Sigmoid colon (tissue), 7 donors: ENCODE results near the gene PELI3. TPM values are rescaled to one million over a fixed set of nuclear protein-coding genes. Genes with fewer than 3 reads are reported as not detected.
A peak's percentile ranks its signal among the peaks of the same experiment; 100 is the strongest.

Source experiments
- DNase-seq: peaks from one replicate; pipeline ENCODE4 v3.0.0-alpha.2; 2019
- H3K27ac ChIP-seq, 4 donors: fragments of 200-600 bp; sonication (generic); one replicate each; pipeline ENCODE4 v1.5.1; 2016 to 2019; ENCODE audit warnings: mild to moderate bottlenecking in 1 of 4
- H3K27me3 ChIP-seq, 3 donors: fragments of 200-600 bp; sonication (generic); one replicate each; pipeline ENCODE4 v1.5.1; 2019; ENCODE audit warnings: mild to moderate bottlenecking in 1 of 3
- H3K36me3 ChIP-seq, 4 donors: fragments of 200-600 bp; sonication (generic); one replicate each; pipeline ENCODE4 v1.5.1; 2016 to 2019
- H3K4me1 ChIP-seq, 4 donors: fragments of 200-600 bp; sonication (generic); one replicate each; pipeline ENCODE4 v1.5.1; 2017 to 2019
- H3K4me3 ChIP-seq, 4 donors: fragments of 200-600 bp; sonication (generic); one replicate each; pipeline ENCODE4 v1.5.1; 2017 to 2019; ENCODE audit warnings: mild to moderate bottlenecking in 2 of 4, moderate library complexity in 1 of 4
- H3K9me3 ChIP-seq, 4 donors: fragments of 200-600 bp in 3 of 4; sonication (generic) in 3 of 4; one replicate each; pipeline versions ENCODE4 v1.5.1 to v1.6.1; 2013 to 2019
- EP300 ChIP-seq, 4 donors: sonication (generic); formaldehyde crosslinking; IDR thresholded peaks; one replicate each; pipeline ENCODE4 v1.6.1; 2017; ENCODE audit warnings: antibody characterized with exemption in 4 of 4
- POLR2A ChIP-seq, 2 donors: fragments of 450-650 bp; IDR thresholded peaks; one replicate each; pipeline ENCODE4 v1.6.1; 2016; ENCODE audit warnings: antibody characterized with exemption in 2 of 2, mild to moderate bottlenecking in 2 of 2, moderate library complexity in 2 of 2
- POLR2AphosphoS5 ChIP-seq, 4 donors: sonication (generic); formaldehyde crosslinking; IDR thresholded peaks; one replicate each; pipeline ENCODE4 v1.6.1; 2017; ENCODE audit warnings: antibody characterized with exemption in 4 of 4
- WGBS, 2 donors: extraction: QIAGEN DNeasy Blood & Tissue Kit; methylation state at CpG; one replicate each; pipeline ENCODE4 v1.1.7; 2013; 5-methylcytosine and 5-hydroxymethylcytosine counted together
- intact Hi-C: fragments of 100-400 bp; cut with DNase I; formaldehyde crosslinking; loops from one replicate; pipeline ENCODE4 v1.15.1; 2023
- polyA plus RNA-seq, 3 donors: library from polyadenylated mRNA; stranded (reverse); fragments of 200-250 nt; gene quantifications; one replicate each; pipeline ENCODE4 v1.2.3, GENCODE V29; 2013
- total RNA-seq, 4 donors: library from RNA; depleted of rRNA; stranded (reverse); fragments of >200 nt; gene quantifications; one replicate each; pipeline ENCODE4 v1.1.0, GENCODE V29; 2016
- TF ChIP-seq, protein P1 (sequence below), 4 experiments: fragments of 450-650 bp in 3 of 4; fragments of 200-600 bp in 1 of 4; IDR thresholded peaks; one replicate each; pipeline ENCODE4 v1.5.1; 2016 to 2019; ENCODE audit warnings: antibody characterized with exemption in 4 of 4, mild to moderate bottlenecking in 3 of 4, moderate library complexity in 2 of 4
- donor health status: healthy with polysubstance abuse.
- donor health status: Bipolar disorder and iron deficiency.
- donor health status: healthy.

Gene PELI3
- total and polyA plus RNA-seq, 7 donors, result 5.0 to 26.4 (median 16.9) TPM

DNA sequence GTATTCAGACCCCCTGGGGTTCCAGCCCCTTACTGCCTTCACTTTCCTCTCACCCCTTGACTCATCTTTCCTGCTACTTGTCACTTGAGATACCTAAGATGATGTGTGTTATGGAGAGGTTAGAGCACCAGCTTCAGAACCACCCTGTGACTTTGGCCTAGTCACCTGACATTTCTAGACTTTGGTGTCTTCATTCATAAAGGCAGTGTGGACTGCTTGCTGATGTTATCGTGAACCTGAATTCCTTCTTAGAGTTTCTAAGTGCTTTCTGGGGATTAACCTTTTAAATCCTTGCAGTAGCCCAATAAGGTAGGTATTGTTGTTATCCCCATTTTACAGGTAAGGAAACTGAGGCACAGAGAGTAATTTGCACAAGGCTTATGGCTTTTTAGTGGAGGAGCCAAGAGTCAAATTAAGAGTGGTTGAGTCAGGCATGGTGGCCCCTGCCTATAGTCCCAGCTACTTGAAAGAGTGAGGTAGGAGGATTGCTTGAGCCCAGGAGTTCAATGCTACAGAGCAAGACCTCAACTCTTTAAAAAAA lies 38.6 kb downstream of the PELI3 start:
- TF ChIP-seq EP300 (IDR thresholded peaks at IDR 0.05), result no peak
- TF ChIP-seq, protein P1, sequence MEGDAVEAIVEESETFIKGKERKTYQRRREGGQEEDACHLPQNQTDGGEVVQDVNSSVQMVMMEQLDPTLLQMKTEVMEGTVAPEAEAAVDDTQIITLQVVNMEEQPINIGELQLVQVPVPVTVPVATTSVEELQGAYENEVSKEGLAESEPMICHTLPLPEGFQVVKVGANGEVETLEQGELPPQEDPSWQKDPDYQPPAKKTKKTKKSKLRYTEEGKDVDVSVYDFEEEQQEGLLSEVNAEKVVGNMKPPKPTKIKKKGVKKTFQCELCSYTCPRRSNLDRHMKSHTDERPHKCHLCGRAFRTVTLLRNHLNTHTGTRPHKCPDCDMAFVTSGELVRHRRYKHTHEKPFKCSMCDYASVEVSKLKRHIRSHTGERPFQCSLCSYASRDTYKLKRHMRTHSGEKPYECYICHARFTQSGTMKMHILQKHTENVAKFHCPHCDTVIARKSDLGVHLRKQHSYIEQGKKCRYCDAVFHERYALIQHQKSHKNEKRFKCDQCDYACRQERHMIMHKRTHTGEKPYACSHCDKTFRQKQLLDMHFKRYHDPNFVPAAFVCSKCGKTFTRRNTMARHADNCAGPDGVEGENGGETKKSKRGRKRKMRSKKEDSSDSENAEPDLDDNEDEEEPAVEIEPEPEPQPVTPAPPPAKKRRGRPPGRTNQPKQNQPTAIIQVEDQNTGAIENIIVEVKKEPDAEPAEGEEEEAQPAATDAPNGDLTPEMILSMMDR (IDR thresholded peaks at IDR 0.05), result no peak
- no peak for TF ChIP-seq POLR2AphosphoS5 (IDR thresholded peaks at IDR 0.05)
- no peak for TF ChIP-seq POLR2A (IDR thresholded peaks at IDR 0.05)
- intact Hi-C loops, result no loop called here

DNA sequence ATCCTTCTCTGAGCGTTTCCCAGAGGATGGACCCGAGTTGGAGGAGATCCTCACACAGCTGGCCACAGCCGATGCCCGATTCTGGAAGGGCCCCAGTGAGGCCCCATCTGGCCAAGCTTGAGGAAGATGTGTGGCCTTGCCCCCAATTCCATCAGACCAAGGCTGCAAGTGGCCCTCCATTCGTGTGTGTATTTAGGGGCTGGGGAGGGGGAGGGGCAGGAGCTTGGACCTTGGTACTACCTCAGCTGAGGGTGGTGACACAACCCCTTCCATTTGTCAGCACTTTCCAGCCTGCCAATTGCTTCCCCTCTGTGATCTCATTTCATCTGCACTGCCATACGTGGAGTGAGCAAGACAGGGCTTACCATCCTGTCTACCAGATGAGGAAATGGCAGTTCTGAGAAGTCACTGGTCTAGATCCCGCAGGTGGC lies 42.4 kb downstream of the PELI3 start:
- no peaks in the 10 kb centered on the region for H3K27me3 ChIP-seq
- no peak for DNase-seq
- intact Hi-C loops, result no loop called here
- TF ChIP-seq POLR2AphosphoS5 (IDR thresholded peaks at IDR 0.05), result no peak
- TF ChIP-seq, protein P1 (IDR thresholded peaks at IDR 0.05), result no peak
- TF ChIP-seq EP300 (IDR thresholded peaks at IDR 0.05), result no peak
- TF ChIP-seq POLR2A (IDR thresholded peaks at IDR 0.05), result no peak
- no peak overlapping the region for H3K27ac ChIP-seq
- H3K4me3 ChIP-seq, result no peak overlapping the region
- peaks cover 0 to 20% (median 11%) of the 10 kb centered on the region in 4 donors for H3K4me1 ChIP-seq
- H3K9me3 ChIP-seq, result no peaks in the 10 kb centered on the region
- WGBS, 2 donors, result 84% methylated on average over 7 of the region's 7 CpGs
- peaks cover 0 to 25% (median 6%) of the 10 kb centered on the region in 4 donors for H3K36me3 ChIP-seq

More for the DNA sequence above, 38.6 kb downstream of the PELI3 start:
- peaks cover 0 to 20% (median 6%) of the 10 kb centered on the region in 4 donors for H3K36me3 ChIP-seq
- H3K4me1 ChIP-seq, result peaks cover 0 to 4% (median 2%) of the 10 kb centered on the region in 4 donors
- H3K27ac ChIP-seq, result no peak overlapping the region
- no peaks in the 10 kb centered on the region for H3K27me3 ChIP-seq
- WGBS, 2 donors, result 75 to 98% methylated on average over 1 of the region's 1 CpG
- no peaks in the 10 kb centered on the region for H3K9me3 ChIP-seq
- H3K4me3 ChIP-seq, result no peak overlapping the region
- DNase-seq, result no peak

DNA sequence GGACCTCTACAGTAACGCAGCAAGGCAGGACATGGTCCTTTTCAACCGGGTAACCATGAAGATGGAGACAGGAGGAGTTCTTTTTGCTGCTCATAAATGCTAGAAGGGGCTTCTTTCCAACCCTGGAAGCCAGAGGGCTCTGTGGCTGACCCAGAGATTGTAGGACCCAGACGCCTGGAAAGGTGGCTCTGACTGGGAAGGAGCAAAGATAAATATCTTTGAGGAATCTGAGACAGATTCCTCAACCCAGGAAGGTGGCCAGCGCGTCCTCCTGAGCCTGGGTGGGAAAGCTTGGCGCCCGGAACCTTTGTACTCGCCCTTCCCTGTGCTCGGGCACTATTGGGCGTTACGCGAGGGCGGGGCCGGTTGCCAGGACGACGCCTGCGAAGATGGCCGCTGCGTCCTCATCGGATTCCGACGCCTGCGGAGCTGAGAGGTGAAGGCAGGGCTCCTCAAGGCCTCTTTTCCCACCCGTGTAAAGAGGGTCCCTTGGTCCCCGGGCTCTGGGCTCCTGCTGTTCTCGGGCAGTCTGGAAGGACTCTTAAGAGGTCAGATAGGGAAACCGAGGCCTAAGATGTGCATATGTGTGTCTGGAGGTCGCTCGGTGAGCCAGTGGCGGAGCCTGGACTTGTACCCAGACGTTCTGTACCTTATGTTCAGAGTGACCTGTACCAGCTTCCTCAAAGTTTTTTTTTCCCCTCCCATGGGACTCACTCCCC lies 43.7 kb downstream of the PELI3 start, which contains the start of gene BBS1:
BBS1 (plus strand) TSS at position 365 of the 719 bp plus-strand sequence; CDS start at position 390, 25 bp downstream.
- TF ChIP-seq POLR2AphosphoS5 (IDR thresholded peaks at IDR 0.05) (peak; percentile 74 to 92 (median 87)), EP300 (IDR thresholded peaks at IDR 0.05) (no peak), POLR2A (IDR thresholded peaks at IDR 0.05) (peak; percentile 55 to 65)
- TF ChIP-seq, protein P1 (IDR thresholded peaks at IDR 0.05), result no peak
- Histone ChIP-seq H3K36me3 (peaks cover 0 to 27% (median 0%) of the 10 kb centered on the region in 4 donors), H3K4me3 (peak within 1 kb of the TSS; percentile 67 to 89 (median 82)), H3K27ac (peak within 1 kb of the TSS; percentile 58 to 74 (median 72)), H3K9me3 (no peaks in the 10 kb centered on the region), H3K4me1 (peaks cover 0 to 20% (median 11%) of the 10 kb centered on the region in 4 donors), H3K27me3 (no peaks in the 10 kb centered on the region)
- WGBS, 2 donors, result 1 to 2% methylated on average over 31 of the region's 31 CpGs
- DNase-seq, result peak; percentile 93
- intact Hi-C loops, result loop anchor here (1.0 kb wide), 1 partner anchor 168 kb away; no protein-coding TSS in a partner anchor

DNA sequence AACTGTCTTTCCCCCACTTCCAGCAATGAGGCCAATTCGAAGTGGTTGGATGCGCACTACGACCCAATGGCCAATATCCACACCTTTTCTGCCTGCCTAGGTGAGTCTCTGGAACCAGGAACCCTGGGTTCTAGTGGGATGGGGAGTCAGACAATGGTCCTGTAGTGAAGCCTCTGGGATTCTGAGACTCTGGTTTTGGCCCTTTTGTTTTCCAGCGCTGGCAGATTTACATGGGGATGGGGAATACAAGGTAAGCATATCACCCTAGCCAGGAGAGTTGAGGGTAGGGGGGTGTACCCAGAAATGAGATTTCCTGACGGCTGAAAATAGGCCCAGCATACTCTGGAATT lies 44.3 kb downstream of the PELI3 start:
- 7 to 12% methylated on average over 5 of the region's 5 CpGs for WGBS, 2 donors
- H3K27me3 ChIP-seq, result no peaks in the 10 kb centered on the region

More for the DNA sequence above, 44.3 kb downstream of the PELI3 start:
- Histone ChIP-seq H3K4me3 (peak overlapping the region; percentile 67 to 89 (median 82)), H3K4me1 (peaks cover 0 to 20% (median 11%) of the 10 kb centered on the region in 4 donors), H3K27ac (peak overlapping the region; percentile 58 to 74 (median 72)), H3K36me3 (peaks cover 0 to 33% (median 0%) of the 10 kb centered on the region in 4 donors), H3K9me3 (no peaks in the 10 kb centered on the region)
- DNase-seq, result no peak
- TF ChIP-seq POLR2A (IDR thresholded peaks at IDR 0.05), result no peak
- TF ChIP-seq POLR2AphosphoS5 (IDR thresholded peaks at IDR 0.05), result no peak
- TF ChIP-seq EP300 (IDR thresholded peaks at IDR 0.05), result no peak
- TF ChIP-seq, protein P1 (IDR thresholded peaks at IDR 0.05), result no peak
- intact Hi-C loops, result loop anchor here (1.0 kb wide), 1 partner anchor 167 kb away; no protein-coding TSS in a partner anchor
